Measurements from ENCODE around the gene GALK1.

Gene GALK1

GRCh38 chr17:75753514-75754377, 11.2 kb downstream of the GALK1 start:
- H3K27ac ChIP-seq (ENCODE audit: poor library complexity, severe bottlenecking): peak overlapping the region; percentile 13
- ATAC-seq (ENCODE audit: low read depth): no peak

GRCh38 chr17:75752802-75753513, 12.0 kb downstream of the GALK1 start:
- H3K9me3 ChIP-seq (ENCODE audit: severe bottlenecking): no peaks in the 10 kb centered on the region
- no peak for TF ChIP-seq CTCF (IDR thresholded peaks at IDR 0.05; ENCODE audit: poor library complexity, severe bottlenecking)
- H3K36me3 ChIP-seq (ENCODE audit: low read depth): peaks cover 98% of the 10 kb centered on the region
- no peaks in the 10 kb centered on the region for H3K27me3 ChIP-seq (ENCODE audit: insufficient read depth, poor library complexity, severe bottlenecking)
- H3K4me3 ChIP-seq (ENCODE audit: severe bottlenecking): no peak overlapping the region
- H3K27ac ChIP-seq (ENCODE audit: poor library complexity, severe bottlenecking): no peak overlapping the region
- no peaks in the 10 kb centered on the region for H3K4me1 ChIP-seq (ENCODE audit: insufficient read depth, poor library complexity, severe bottlenecking)
- ATAC-seq (ENCODE audit: low read depth): no peak
- DNase-seq (ENCODE audit: low spot score): no peak

More at GRCh38 chr17:75753514-75754377, 11.2 kb downstream of the GALK1 start:
- H3K9me3 ChIP-seq (ENCODE audit: severe bottlenecking): no peaks in the 10 kb centered on the region
- DNase-seq (ENCODE audit: low spot score): peak; percentile 70
- no peak overlapping the region for H3K4me3 ChIP-seq (ENCODE audit: severe bottlenecking)
- TF ChIP-seq CTCF (IDR thresholded peaks at IDR 0.05; ENCODE audit: poor library complexity, severe bottlenecking): no peak
- no peaks in the 10 kb centered on the region for H3K27me3 ChIP-seq (ENCODE audit: insufficient read depth, poor library complexity, severe bottlenecking)
- no peaks in the 10 kb centered on the region for H3K4me1 ChIP-seq (ENCODE audit: insufficient read depth, poor library complexity, severe bottlenecking)
- peaks cover 98% of the 10 kb centered on the region for H3K36me3 ChIP-seq (ENCODE audit: low read depth)

GRCh38 chr17:75752405-75752709, 12.6 kb downstream of the GALK1 start:
- no peaks in the 10 kb centered on the region for H3K27me3 ChIP-seq (ENCODE audit: insufficient read depth, poor library complexity, severe bottlenecking)
- H3K27ac ChIP-seq (ENCODE audit: poor library complexity, severe bottlenecking): no peak overlapping the region
- H3K9me3 ChIP-seq (ENCODE audit: severe bottlenecking): no peaks in the 10 kb centered on the region
- no peaks in the 10 kb centered on the region for H3K4me1 ChIP-seq (ENCODE audit: insufficient read depth, poor library complexity, severe bottlenecking)
- H3K36me3 ChIP-seq (ENCODE audit: low read depth): peaks cover 98% of the 10 kb centered on the region
- no peak overlapping the region for H3K4me3 ChIP-seq (ENCODE audit: severe bottlenecking)
- ATAC-seq (ENCODE audit: low read depth) (no peak), DNase-seq (ENCODE audit: low spot score) (no peak)
- TF ChIP-seq CTCF (IDR thresholded peaks at IDR 0.05; ENCODE audit: poor library complexity, severe bottlenecking): no peak

- Histone ChIP-seq H3K36me3 (ENCODE audit: low read depth) (peaks cover 98% of the 10 kb centered on the region), H3K4me1 (ENCODE audit: insufficient read depth, poor library complexity, severe bottlenecking) (no peaks in the 10 kb centered on the region), H3K27me3 (ENCODE audit: insufficient read depth, poor library complexity, severe bottlenecking) (no peaks in the 10 kb centered on the region), H3K27ac (ENCODE audit: poor library complexity, severe bottlenecking) (no peak overlapping the region), H3K9me3 (ENCODE audit: severe bottlenecking) (no peaks in the 10 kb centered on the region), H3K4me3 (ENCODE audit: severe bottlenecking) (no peak overlapping the region)
- no peak for TF ChIP-seq CTCF (IDR thresholded peaks at IDR 0.05; ENCODE audit: poor library complexity, severe bottlenecking)
- ATAC-seq (ENCODE audit: low read depth) (no peak), DNase-seq (ENCODE audit: low spot score) (no peak)
These were observed 13.2 kb downstream of the GALK1 start for GRCh38 chr17:75751676-75752404.
